Endodermal cell (in vitro differentiated cells): ENCODE data around the gene TSPAN9. TPM values are rescaled to one million over a fixed set of nuclear protein-coding genes. Genes with fewer than 3 reads are reported as not detected.

Source experiments
- DNase-seq: peaks from one replicate; pipeline ENCODE4 v3.0.0-alpha.2; 2017
- H3K27ac ChIP-seq: 2 replicates; pipeline ENCODE4 v1.5.1; 2013; ENCODE audit warnings: mild to moderate bottlenecking, low read depth, low read length, moderate library complexity
- H3K27me3 ChIP-seq: 2 replicates; pipeline ENCODE4 v1.6.1; 2013; ENCODE audit warnings: mild to moderate bottlenecking, low read length, moderate library complexity; ENCODE audit not compliant: insufficient read depth, control insufficient read depth, poor library complexity, severe bottlenecking
- H3K36me3 ChIP-seq: 2 replicates; pipeline ENCODE4 v1.7.0; 2013; ENCODE audit warnings: mild to moderate bottlenecking, low read length, moderate library complexity; ENCODE audit not compliant: control insufficient read depth, insufficient read depth
- H3K4me1 ChIP-seq: one replicate; pipeline ENCODE4 v1.7.0; 2013; ENCODE audit warnings: low read length; ENCODE audit not compliant: control insufficient read depth, insufficient read depth
- H3K4me3 ChIP-seq: 2 replicates; pipeline ENCODE4 v1.5.1; 2013; ENCODE audit warnings: mild to moderate bottlenecking, low read length, moderate library complexity
- H3K9ac ChIP-seq: 2 replicates; pipeline ENCODE4 v1.6.1; 2013; ENCODE audit warnings: mild to moderate bottlenecking, low read length, moderate library complexity; ENCODE audit not compliant: poor library complexity, severe bottlenecking; ENCODE audit errors: extremely low read depth
- H3K9me3 ChIP-seq: 2 replicates; pipeline ENCODE4 v1.6.1; 2013; ENCODE audit warnings: mild to moderate bottlenecking, low read length, moderate library complexity; ENCODE audit not compliant: control insufficient read depth
- H3K27ac Mint-ChIP-seq: 2 replicates; pipeline ENCODE4 v1.8.0; 2020; ENCODE audit warnings: mixed read lengths
- H3K27me3 Mint-ChIP-seq: 2 replicates; pipeline ENCODE4 v1.8.0; 2021; ENCODE audit warnings: mild to moderate bottlenecking, mixed read lengths; ENCODE audit not compliant: insufficient read depth
- H3K36me3 Mint-ChIP-seq: 2 replicates; pipeline ENCODE4 v1.8.0; 2020; ENCODE audit warnings: low read depth, mixed read lengths
- H3K4me1 Mint-ChIP-seq: 2 replicates; pipeline ENCODE4 v1.8.0; 2020; ENCODE audit warnings: mixed read lengths
- H3K4me3 Mint-ChIP-seq: 2 replicates; pipeline ENCODE4 v1.8.0; 2020; ENCODE audit warnings: mild to moderate bottlenecking, moderate library complexity, mixed read lengths
- H3K9me3 Mint-ChIP-seq: 2 replicates; pipeline ENCODE4 v1.8.0; 2020; ENCODE audit warnings: mild to moderate bottlenecking, mixed read lengths
- WGBS, 2 experiments: methylation state at CpG; one replicate each; pipeline versions ENCODE4 v1.1.5 to v1.1.7; 2013; ENCODE audit warnings: missing lambda C conversion rate in 2 of 2, mixed read lengths in 1 of 2; ENCODE audit not compliant: insufficient coverage in 1 of 2, insufficient read length in 1 of 2; 5-methylcytosine and 5-hydroxymethylcytosine counted together
- total RNA-seq, 2 donors: library from RNA; stranded (reverse); fragmentation: NEBNext Ultra II Directional in 1 of 2; extraction: Animal tissue kit (Norgen Biotek cat#: 25700) in 1 of 2; gene quantifications; 2 replicates in 1 of 2; 3 replicates in 1 of 2; pipeline ENCODE4 v1.2.1, GENCODE V29; 2021
- TF ChIP-seq, protein P1 (sequence below): fragments of 200-600 bp; sonication (generic); conservative IDR thresholded peaks from 2 replicates; pipeline ENCODE4 v1.5.0; 2021; ENCODE audit warnings: antibody characterized with exemption, mild to moderate bottlenecking

Gene TSPAN9
- total RNA-seq, 2 donors from 2014 or later: 31.9 to 80.8 TPM

DNA sequence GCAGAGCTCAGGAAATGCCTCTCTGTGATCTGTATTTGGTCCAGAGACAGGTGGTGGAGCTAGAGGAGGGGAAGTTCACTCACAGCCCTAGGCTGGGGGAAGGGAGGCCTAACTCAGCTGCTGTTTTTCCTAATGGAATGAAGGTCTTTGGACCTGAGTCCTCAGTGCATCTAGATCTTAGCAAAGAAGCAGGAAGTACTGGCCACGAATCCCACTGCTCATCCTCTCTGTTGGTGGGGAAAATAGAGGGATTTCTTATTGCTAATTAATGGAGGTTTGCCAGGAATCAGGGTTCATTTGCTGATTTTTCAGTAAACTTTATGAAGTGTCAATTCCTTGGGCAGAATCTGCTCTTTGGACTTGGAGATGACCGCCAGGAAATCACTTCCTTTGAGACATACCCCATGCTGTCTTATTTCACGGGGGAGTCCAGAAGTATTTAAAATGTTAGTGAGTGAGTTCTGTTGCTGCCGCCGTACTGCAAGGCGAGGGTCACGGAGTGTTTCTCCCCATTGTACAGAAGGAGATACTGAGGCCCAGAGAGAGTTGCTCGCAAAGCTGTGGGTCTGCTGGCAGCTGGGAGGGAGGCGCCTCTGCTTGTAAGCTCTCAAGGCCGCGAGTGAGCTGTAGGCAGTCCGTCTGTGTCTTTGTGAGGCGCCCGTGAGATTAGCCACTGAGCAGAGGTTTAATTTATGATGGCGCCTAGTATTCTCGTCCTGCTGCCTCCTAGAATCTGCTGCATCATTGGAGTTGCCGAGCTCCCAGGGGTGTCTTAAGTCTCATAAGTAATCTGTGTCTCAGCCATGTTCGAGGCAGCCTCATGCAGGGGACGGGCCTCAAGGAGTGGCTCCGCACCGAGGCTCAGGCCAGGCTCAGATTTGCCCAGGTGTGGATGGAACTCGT is 88.2 kb downstream of the TSPAN9 start:
- Histone ChIP-seq H3K4me1 (peaks cover 2% of the 10 kb centered on the region), H3K27me3 (no peaks in the 10 kb centered on the region), H3K9ac (no peak overlapping the region), H3K27ac (no peak overlapping the region), H3K36me3 (no peaks in the 10 kb centered on the region), H3K4me3 (no peak overlapping the region), H3K9me3 (peaks cover 19% of the 10 kb centered on the region)
- peaks cover 17% of the 10 kb centered on the region for H3K9me3 Mint-ChIP-seq
- no peaks in the 10 kb centered on the region for H3K27me3 Mint-ChIP-seq
- peaks cover 45% of the 10 kb centered on the region for H3K4me1 Mint-ChIP-seq
- H3K4me3 Mint-ChIP-seq: no peak overlapping the region
- TF ChIP-seq, protein P1, sequence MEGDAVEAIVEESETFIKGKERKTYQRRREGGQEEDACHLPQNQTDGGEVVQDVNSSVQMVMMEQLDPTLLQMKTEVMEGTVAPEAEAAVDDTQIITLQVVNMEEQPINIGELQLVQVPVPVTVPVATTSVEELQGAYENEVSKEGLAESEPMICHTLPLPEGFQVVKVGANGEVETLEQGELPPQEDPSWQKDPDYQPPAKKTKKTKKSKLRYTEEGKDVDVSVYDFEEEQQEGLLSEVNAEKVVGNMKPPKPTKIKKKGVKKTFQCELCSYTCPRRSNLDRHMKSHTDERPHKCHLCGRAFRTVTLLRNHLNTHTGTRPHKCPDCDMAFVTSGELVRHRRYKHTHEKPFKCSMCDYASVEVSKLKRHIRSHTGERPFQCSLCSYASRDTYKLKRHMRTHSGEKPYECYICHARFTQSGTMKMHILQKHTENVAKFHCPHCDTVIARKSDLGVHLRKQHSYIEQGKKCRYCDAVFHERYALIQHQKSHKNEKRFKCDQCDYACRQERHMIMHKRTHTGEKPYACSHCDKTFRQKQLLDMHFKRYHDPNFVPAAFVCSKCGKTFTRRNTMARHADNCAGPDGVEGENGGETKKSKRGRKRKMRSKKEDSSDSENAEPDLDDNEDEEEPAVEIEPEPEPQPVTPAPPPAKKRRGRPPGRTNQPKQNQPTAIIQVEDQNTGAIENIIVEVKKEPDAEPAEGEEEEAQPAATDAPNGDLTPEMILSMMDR: no peak
- peak overlapping the region; percentile 36 for H3K27ac Mint-ChIP-seq
- 91 to 92% methylated on average over 17 to 22 of the region's 22 CpGs for WGBS, 2 experiments
- peaks cover 16% of the 10 kb centered on the region for H3K36me3 Mint-ChIP-seq
- no peak for DNase-seq

DNA sequence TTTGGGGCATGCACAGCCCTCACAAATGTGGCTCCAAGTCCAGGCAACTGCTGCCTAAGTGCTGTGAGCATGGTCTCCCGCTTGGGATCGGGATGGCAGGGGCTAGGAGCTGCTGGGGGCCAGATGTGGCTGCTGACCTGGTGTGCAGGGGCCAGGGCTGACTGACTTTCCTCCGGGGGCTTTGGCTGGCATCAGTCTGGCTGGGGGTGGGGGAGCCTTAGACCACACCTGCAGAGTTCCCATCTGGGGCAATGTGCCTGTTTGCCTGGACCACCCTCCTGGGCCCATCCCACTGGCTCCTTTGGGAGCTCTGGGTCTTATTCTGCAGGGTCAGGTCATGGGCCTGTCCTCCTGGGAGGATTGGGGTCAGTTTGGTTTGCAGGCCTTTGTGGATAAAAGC is 90.5 kb downstream of the TSPAN9 start:
- Mint-ChIP-seq H3K27ac (no peak overlapping the region), H3K27me3 (no peaks in the 10 kb centered on the region), H3K9me3 (no peaks in the 10 kb centered on the region), H3K4me1 (peaks cover 68% of the 10 kb centered on the region), H3K4me3 (no peak overlapping the region), H3K36me3 (no peaks in the 10 kb centered on the region)
- H3K27me3 ChIP-seq: no peaks in the 10 kb centered on the region
- H3K27ac ChIP-seq: no peak overlapping the region
- no peak for DNase-seq
- H3K4me1 ChIP-seq: peaks cover 21% of the 10 kb centered on the region
- WGBS, 2 experiments: 100% methylated on average over 3 of the region's 3 CpGs; no CpG with 5 or more reads in 1 of the 2 experiments
- no peak overlapping the region for H3K4me3 ChIP-seq
- TF ChIP-seq, protein P1: no peak
- no peak overlapping the region for H3K9ac ChIP-seq
- H3K36me3 ChIP-seq: no peaks in the 10 kb centered on the region
- H3K9me3 ChIP-seq: no peaks in the 10 kb centered on the region

DNA sequence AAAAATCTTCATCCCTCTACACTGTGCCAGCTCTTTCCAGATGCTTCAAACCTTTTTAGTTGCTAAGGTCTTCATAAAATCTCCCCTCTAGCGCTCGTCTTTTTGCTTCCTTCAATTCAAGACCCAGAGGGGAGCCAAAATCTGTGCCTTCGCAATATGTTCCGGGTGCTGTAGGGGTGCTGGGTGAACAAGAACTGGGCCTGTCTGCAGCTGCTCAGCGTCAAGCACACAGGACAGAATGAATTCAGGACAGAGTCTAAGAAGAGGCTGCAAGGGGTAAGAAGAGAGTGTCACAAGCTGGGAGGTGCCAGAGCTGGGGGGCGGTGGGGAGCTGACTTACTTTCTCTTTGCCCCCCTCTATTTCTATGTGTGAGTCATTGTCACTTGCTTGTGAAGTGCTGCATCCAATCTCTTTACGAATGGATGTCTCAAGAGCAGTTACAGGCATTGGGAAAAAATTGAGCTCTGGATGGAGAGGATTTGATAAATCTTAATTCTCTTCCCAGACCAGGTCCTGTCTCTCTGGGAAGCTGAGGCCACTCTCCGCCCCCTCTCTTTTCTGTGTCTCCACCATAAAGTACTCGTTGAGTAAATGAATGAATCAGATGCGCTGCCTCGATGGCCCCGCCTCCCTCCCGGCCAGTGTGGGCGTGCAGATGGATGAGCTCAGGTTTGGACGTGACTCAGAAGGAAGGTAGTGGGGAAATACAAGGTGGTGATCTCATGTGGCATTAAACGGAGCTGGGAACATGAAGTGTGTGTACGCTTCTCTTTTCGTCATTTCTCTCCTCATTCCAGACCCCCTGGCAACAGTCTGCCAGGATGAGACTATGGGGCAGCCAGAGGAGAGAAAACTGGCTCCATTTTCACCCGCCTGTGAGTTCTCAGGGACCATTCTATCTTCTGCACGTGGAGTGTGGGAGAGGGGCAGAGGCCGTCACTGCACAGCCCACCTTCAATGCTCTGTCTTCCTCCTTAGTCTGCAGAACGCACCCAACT is 91.3 kb downstream of the TSPAN9 start:
- H3K4me3 ChIP-seq: no peak overlapping the region
- no peak overlapping the region for H3K27ac ChIP-seq
- TF ChIP-seq, protein P1: no peak

More for the DNA sequence above, 91.3 kb downstream of the TSPAN9 start:
- Mint-ChIP-seq H3K36me3 (no peaks in the 10 kb centered on the region), H3K27ac (peak overlapping the region; percentile 9), H3K4me1 (peaks cover 76% of the 10 kb centered on the region), H3K4me3 (no peak overlapping the region), H3K27me3 (no peaks in the 10 kb centered on the region), H3K9me3 (no peaks in the 10 kb centered on the region)
- no peaks in the 10 kb centered on the region for H3K27me3 ChIP-seq
- peak; percentile 67 for DNase-seq
- H3K9ac ChIP-seq: no peak overlapping the region
- no peaks in the 10 kb centered on the region for H3K9me3 ChIP-seq
- peaks cover 25% of the 10 kb centered on the region for H3K4me1 ChIP-seq
- 75 to 79% methylated on average over 13 to 22 of the region's 22 CpGs for WGBS, 2 experiments
- H3K36me3 ChIP-seq: no peaks in the 10 kb centered on the region
